GM18505 (cell line): Measurements from ENCODE around the gene CELA3B.
"Not testable (repeated sequence)": the region's sequence is repeated elsewhere in the genome, so short reads cannot be mapped to it uniquely, and the experiment has no call there.

Experiments used
- ATAC-seq: cut with Tn5 transposase; IDR thresholded peaks from one replicate; pipeline ENCODE4 v1.9.1; 2021; ENCODE audit not compliant: unreplicated experiment
- POLR2A ChIP-seq: IDR thresholded peaks from 4 replicates; pipeline ENCODE4 v1.6.1; 2011; ENCODE audit warnings: borderline replicate concordance; ENCODE audit not compliant: insufficient read depth, insufficient read length; ENCODE audit errors: extremely low read depth

Gene CELA3B

GRCh38 chr1:22018583-22019559 lies 42.0 kb downstream of the CELA3B start:
- peak; percentile 39 for TF ChIP-seq POLR2A
- ATAC-seq, result peak; percentile 76

GRCh38 chr1:22021061-22021460 lies 44.2 kb downstream of the CELA3B start:
- ATAC-seq, result no peak
- no peak for TF ChIP-seq POLR2A

GRCh38 chr1:22024485-22025367 lies 47.9 kb downstream of the CELA3B start:
- TF ChIP-seq POLR2A, result no peak
- peak; percentile 29 for ATAC-seq

- peak; percentile 69 for ATAC-seq
- TF ChIP-seq POLR2A, result peak; percentile 82
Observed at GRCh38 chr1:22025368-22026155, 48.7 kb downstream of the CELA3B start.

- ATAC-seq, result no peak
- TF ChIP-seq POLR2A, result no peak
Observed at GRCh38 chr1:22026924-22027289, 50.1 kb downstream of the CELA3B start.

GRCh38 chr1:22030057-22030456 lies 53.2 kb downstream of the CELA3B start:
- ATAC-seq, result no peak
- no peak for TF ChIP-seq POLR2A

- no peak for ATAC-seq
- TF ChIP-seq POLR2A, result no peak
Observed at GRCh38 chr1:22030473-22030872, 53.7 kb downstream of the CELA3B start.

- TF ChIP-seq POLR2A, result no peak
- no peak for ATAC-seq
Observed at GRCh38 chr1:22031214-22031962, 54.6 kb downstream of the CELA3B start.

GRCh38 chr1:22034834-22035233 lies 58.0 kb downstream of the CELA3B start:
- ATAC-seq, result not testable (repeated sequence)

GRCh38 chr1:22037520-22037919 lies 60.7 kb downstream of the CELA3B start:
- no peak for TF ChIP-seq POLR2A
- no peak for ATAC-seq

GRCh38 chr1:22038036-22038435 lies 61.2 kb downstream of the CELA3B start:
- ATAC-seq, result no peak
- TF ChIP-seq POLR2A, result no peak
